CD8-positive, alpha-beta memory T cell (primary cell): ENCODE data around the gene GABRD. TPM values are rescaled to one million over a fixed set of nuclear protein-coding genes. Genes with fewer than 3 reads are reported as not detected.
"Not testable (repeated sequence)": the region's sequence is repeated elsewhere in the genome, so short reads cannot be mapped to it uniquely, and the experiment has no call there.

Experiments used
- CTCF ChIA-PET: fragments of 350-600 bp; sonication (Branson Sonifier 250); formaldehyde crosslinking; loops from one replicate; lab custom pipeline; 2021; ENCODE audit warnings: antibody characterized with exemption; lab: Charles Lee
- POLR2A ChIA-PET: fragments of 350-600 bp; sonication (Branson Sonifier 250); formaldehyde crosslinking; loops from one replicate; lab custom pipeline; 2021; ENCODE audit warnings: antibody characterized with exemption; lab: Charles Lee
- DNase-seq, 5 donors: peaks; one replicate each; pipeline versions ENCODE4 v3.0.0 to v3.0.0-alpha.2; 2020 to 2022; ENCODE audit warnings: mixed read lengths in 1 of 5
- H3K27ac ChIP-seq: one replicate; pipeline ENCODE4 v1.7.0; 2013; ENCODE audit warnings: low read depth, mild to moderate bottlenecking, low read length, moderate library complexity
- H3K27me3 ChIP-seq: 2 replicates; pipeline ENCODE4 v1.7.0; 2013; ENCODE audit warnings: low read length, mild to moderate bottlenecking; ENCODE audit not compliant: insufficient read depth, poor library complexity, severe bottlenecking
- H3K36me3 ChIP-seq: 2 replicates; pipeline ENCODE4 v1.7.0; 2013; ENCODE audit warnings: mild to moderate bottlenecking, low read length, moderate library complexity; ENCODE audit not compliant: insufficient read depth
- H3K4me1 ChIP-seq: 2 replicates; pipeline ENCODE4 v1.7.0; 2013; ENCODE audit warnings: mild to moderate bottlenecking, low read length, moderate library complexity; ENCODE audit not compliant: insufficient read depth
- H3K4me3 ChIP-seq: 2 replicates; pipeline ENCODE4 v1.7.0; 2013; ENCODE audit warnings: mild to moderate bottlenecking, low read length
- H3K9me3 ChIP-seq: 2 replicates; pipeline ENCODE4 v1.7.0; 2013; ENCODE audit warnings: mild to moderate bottlenecking, low read length
- H3K27ac Mint-ChIP-seq, 8 donors: one replicate each; pipeline ENCODE4 v1.8.0; 2020 to 2021; ENCODE audit warnings: mixed read lengths in 8 of 8, mild to moderate bottlenecking in 6 of 8, inconsistent platforms in 3 of 8, moderate library complexity in 3 of 8
- H3K27me3 Mint-ChIP-seq, 2 donors: one replicate each; pipeline ENCODE4 v1.8.0; 2020 to 2021; ENCODE audit warnings: mixed read lengths in 2 of 2, mild to moderate bottlenecking in 1 of 2, moderate library complexity in 1 of 2
- H3K36me3 Mint-ChIP-seq, 3 donors: one replicate each; pipeline ENCODE4 v1.8.0; 2020 to 2021; ENCODE audit warnings: mixed read lengths in 3 of 3, inconsistent platforms in 1 of 3, mild to moderate bottlenecking in 1 of 3
- H3K4me1 Mint-ChIP-seq, 3 donors: one replicate each; pipeline ENCODE4 v1.8.0; 2020 to 2021; ENCODE audit warnings: mixed read lengths in 3 of 3, inconsistent platforms in 1 of 3, mild to moderate bottlenecking in 1 of 3
- H3K4me3 Mint-ChIP-seq, 7 donors: one replicate each; pipeline ENCODE4 v1.8.0; 2020 to 2021; ENCODE audit warnings: mixed read lengths in 7 of 7, mild to moderate bottlenecking in 6 of 7, moderate library complexity in 4 of 7, inconsistent platforms in 2 of 7
- H3K9me3 Mint-ChIP-seq, 5 donors: one replicate each; pipeline ENCODE4 v1.8.0; 2020 to 2022; ENCODE audit warnings: mixed read lengths in 5 of 5, mild to moderate bottlenecking in 3 of 5, moderate library complexity in 2 of 5, inconsistent platforms in 1 of 5
- polyA plus RNA-seq: library from polyadenylated mRNA; unstranded; fragments of 300-500 nt; fragmentation: Illumina TruSeq; gene quantifications from one replicate; pipeline ENCODE4 v1.2.3, GENCODE V29; 2021
- total RNA-seq, 2 experiments: library from RNA; stranded (reverse); gene quantifications; one replicate each; pipeline ENCODE4 v1.2.3, GENCODE V29; 2021

The GABRD gene
- total and polyA plus RNA-seq, 3 experiments from 2014 or later, result not detected

DNA sequence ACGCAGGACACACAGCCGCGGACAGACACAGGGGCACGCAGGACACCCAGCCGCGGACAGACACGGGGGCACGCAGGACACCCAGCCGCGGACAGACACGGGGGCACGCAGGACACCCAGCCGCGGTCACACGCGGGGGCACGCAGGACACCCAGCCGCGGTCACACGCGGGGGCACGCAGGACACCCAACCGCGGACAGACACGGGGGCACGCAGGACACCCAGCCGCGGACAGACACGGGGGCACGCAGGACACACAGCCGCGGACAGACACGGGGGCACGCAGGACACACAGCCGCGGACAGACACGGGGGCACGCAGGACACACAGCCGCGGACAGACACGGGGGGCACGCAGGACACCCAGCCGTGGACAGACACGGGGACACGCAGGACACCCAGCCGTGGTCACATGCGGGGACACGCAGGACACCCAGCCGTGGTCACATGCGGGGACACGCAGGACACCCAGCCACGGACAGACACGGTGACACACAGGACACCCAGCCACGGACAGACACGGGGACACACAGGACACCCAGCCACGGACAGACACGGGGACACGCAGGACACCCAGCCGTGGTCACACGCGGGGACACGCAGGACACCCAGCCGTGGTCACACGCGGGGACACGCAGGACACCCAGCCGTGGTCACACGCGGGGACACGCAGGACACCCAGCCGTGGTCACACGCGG lies 37.4 kb upstream of the GABRD start:
- CTCF ChIA-PET, H3K9me3 Mint-ChIP-seq, H3K27me3 ChIP-seq, H3K4me1 ChIP-seq, POLR2A ChIA-PET, H3K9me3 ChIP-seq, H3K27ac Mint-ChIP-seq, H3K27ac ChIP-seq, DNase-seq, H3K4me3 ChIP-seq, H3K36me3 ChIP-seq, H3K4me3 Mint-ChIP-seq, H3K4me1 Mint-ChIP-seq, H3K36me3 Mint-ChIP-seq, H3K27me3 Mint-ChIP-seq: not testable (repeated sequence)

DNA sequence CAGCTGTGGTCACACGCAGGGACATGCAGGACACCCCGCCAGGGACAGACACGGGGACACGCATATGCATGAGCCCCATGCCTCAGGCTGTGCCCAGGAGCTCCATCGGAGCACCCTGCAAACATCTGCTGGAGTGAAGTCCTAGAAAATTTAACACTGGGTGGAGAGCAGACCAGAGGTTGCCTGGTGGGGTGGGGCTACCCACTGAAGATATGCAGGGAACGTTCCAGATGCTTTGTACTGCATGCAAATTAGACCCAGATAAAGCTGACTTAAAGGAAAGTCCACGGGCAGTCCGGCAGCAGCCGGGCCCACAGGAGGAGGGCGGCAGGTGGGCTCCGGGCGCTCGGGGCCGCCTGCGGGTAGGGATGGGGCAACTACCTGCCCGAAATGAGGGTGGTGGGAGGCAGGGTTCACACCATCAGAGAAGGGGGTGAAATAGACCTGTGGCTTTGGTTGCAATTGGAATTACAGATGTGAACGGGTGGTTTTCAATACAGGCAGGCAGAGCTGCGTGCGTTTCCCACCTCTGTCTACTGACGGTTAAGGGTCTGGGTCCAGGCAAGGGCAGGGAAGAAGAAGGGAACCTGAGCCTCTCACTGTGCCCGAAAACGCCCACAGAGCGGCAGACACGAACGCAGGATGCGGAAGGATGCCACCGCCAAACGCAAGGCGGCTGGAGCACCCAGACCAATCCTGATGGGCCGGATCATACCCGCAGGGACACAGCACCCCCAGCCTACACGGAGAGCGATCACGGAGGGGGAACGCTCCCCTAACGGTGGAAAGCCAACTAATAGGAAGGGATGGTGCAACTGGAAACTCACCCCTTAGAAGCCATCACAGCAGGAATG lies 36.5 kb upstream of the GABRD start:
- ChIA-PET CTCF (no interaction called here), POLR2A (no interaction called here)
- Histone ChIP-seq H3K36me3 (no peaks in the 10 kb centered on the region), H3K4me3 (no peak overlapping the region), H3K9me3 (no peaks in the 10 kb centered on the region), H3K27me3 (no peaks in the 10 kb centered on the region), H3K4me1 (no peaks in the 10 kb centered on the region), H3K27ac (no peak overlapping the region)
- Mint-ChIP-seq H3K4me3 (no peak overlapping the region), H3K4me1 (no peaks in the 10 kb centered on the region), H3K36me3 (no peaks in the 10 kb centered on the region), H3K27me3 (no peaks in the 10 kb centered on the region), H3K9me3 (no peaks in the 10 kb centered on the region), H3K27ac (no peak overlapping the region)
- DNase-seq, result no peak

GRCh38 chr1:1984560-1985070 lies 34.5 kb upstream of the GABRD start:
- H3K4me1 ChIP-seq, result no peaks in the 10 kb centered on the region
- H3K9me3 Mint-ChIP-seq, result no peaks in the 10 kb centered on the region
- peaks cover 3 to 13% of the 10 kb centered on the region in 2 donors for H3K27me3 Mint-ChIP-seq
- H3K27ac ChIP-seq, result no peak overlapping the region
- H3K4me3 Mint-ChIP-seq, result no peak overlapping the region
- no peak overlapping the region for H3K27ac Mint-ChIP-seq
- no peaks in the 10 kb centered on the region for H3K36me3 Mint-ChIP-seq
- H3K4me3 ChIP-seq, result no peak overlapping the region
- CTCF ChIA-PET, result no interaction called here
- no peak for DNase-seq
- H3K27me3 ChIP-seq, result no peaks in the 10 kb centered on the region
- H3K9me3 ChIP-seq, result no peaks in the 10 kb centered on the region
- H3K36me3 ChIP-seq, result no peaks in the 10 kb centered on the region
- no peaks in the 10 kb centered on the region for H3K4me1 Mint-ChIP-seq
- POLR2A ChIA-PET, result no interaction called here

DNA sequence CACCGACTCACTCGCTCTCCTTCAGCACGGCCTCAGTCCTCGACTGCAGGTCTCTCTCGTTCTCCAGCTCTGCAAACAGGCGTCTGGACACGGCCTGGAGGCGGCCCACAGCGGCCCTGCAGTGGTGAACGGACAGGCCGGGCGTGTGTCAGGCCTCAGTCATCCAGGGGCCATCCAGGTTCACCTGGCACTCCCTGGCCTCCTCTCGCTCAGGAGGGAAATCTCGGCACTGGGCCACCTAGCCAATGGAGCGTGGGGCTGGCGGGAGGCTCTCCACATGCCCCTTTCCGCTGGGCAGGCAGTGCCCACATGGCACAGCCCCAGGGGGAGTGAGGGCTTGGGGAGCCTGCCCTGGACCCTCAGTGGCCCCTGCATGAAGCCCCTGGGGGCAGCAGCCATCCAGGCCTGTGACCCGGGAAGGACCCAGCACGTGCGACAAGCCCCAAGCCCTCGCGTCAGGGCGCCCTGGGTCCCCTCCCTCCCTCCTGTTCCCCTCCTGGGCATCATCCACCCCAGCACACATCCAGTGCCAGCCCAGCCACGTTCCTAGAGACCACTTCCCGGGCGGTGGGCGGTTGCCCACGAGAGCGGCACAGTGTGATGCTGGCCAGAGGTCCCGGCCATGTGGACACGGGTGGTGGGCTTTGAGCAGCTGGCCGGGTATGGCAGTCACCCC lies 33.6 kb upstream of the GABRD start:
- ChIA-PET CTCF (no interaction called here), POLR2A (no interaction called here)
- H3K27ac ChIP-seq, result no peak overlapping the region
- Mint-ChIP-seq H3K27ac (no peak overlapping the region), H3K27me3 (peaks cover 8 to 20% of the 10 kb centered on the region in 2 donors), H3K36me3 (no peaks in the 10 kb centered on the region), H3K4me1 (no peaks in the 10 kb centered on the region), H3K4me3 (no peak overlapping the region), H3K9me3 (no peaks in the 10 kb centered on the region)
- no peaks in the 10 kb centered on the region for H3K9me3 ChIP-seq
- no peak for DNase-seq
- no peaks in the 10 kb centered on the region for H3K36me3 ChIP-seq
- no peak overlapping the region for H3K4me3 ChIP-seq
- H3K4me1 ChIP-seq, result no peaks in the 10 kb centered on the region
- no peaks in the 10 kb centered on the region for H3K27me3 ChIP-seq

GRCh38 chr1:1986451-1987141 lies 32.5 kb upstream of the GABRD start:
- Histone ChIP-seq H3K27me3 (no peaks in the 10 kb centered on the region), H3K27ac (no peak overlapping the region), H3K4me1 (no peaks in the 10 kb centered on the region), H3K4me3 (no peak overlapping the region), H3K36me3 (no peaks in the 10 kb centered on the region), H3K9me3 (no peaks in the 10 kb centered on the region)
- Mint-ChIP-seq H3K36me3 (no peaks in the 10 kb centered on the region), H3K4me3 (no peak overlapping the region), H3K9me3 (no peaks in the 10 kb centered on the region), H3K27me3 (peaks cover 12 to 25% of the 10 kb centered on the region in 2 donors), H3K27ac (no peak overlapping the region), H3K4me1 (no peaks in the 10 kb centered on the region)
- ChIA-PET CTCF (no interaction called here), POLR2A (no interaction called here)
- DNase-seq, result no peak

- ChIA-PET POLR2A (no interaction called here), CTCF (no interaction called here)
- H3K27ac ChIP-seq, result no peak overlapping the region
- peaks cover 12 to 25% of the 10 kb centered on the region in 2 donors for H3K27me3 Mint-ChIP-seq
- no peak for DNase-seq
- no peaks in the 10 kb centered on the region for H3K4me1 Mint-ChIP-seq
- no peak overlapping the region for H3K4me3 Mint-ChIP-seq
- no peaks in the 10 kb centered on the region for H3K9me3 ChIP-seq
- H3K4me3 ChIP-seq, result no peak overlapping the region
- no peaks in the 10 kb centered on the region for H3K36me3 Mint-ChIP-seq
- no peaks in the 10 kb centered on the region for H3K4me1 ChIP-seq
- no peak overlapping the region for H3K27ac Mint-ChIP-seq
- no peaks in the 10 kb centered on the region for H3K9me3 Mint-ChIP-seq
- H3K36me3 ChIP-seq, result no peaks in the 10 kb centered on the region
- no peaks in the 10 kb centered on the region for H3K27me3 ChIP-seq
Measured at GRCh38 chr1:1987142-1987510, 32.0 kb upstream of the GABRD start.

- Mint-ChIP-seq H3K27ac (no peak overlapping the region), H3K27me3 (peaks cover 12 to 25% of the 10 kb centered on the region in 2 donors), H3K4me1 (no peaks in the 10 kb centered on the region), H3K4me3 (no peak overlapping the region), H3K36me3 (no peaks in the 10 kb centered on the region), H3K9me3 (no peaks in the 10 kb centered on the region)
- ChIA-PET CTCF (no interaction called here), POLR2A (no interaction called here)
- Histone ChIP-seq H3K27ac (no peak overlapping the region), H3K4me1 (no peaks in the 10 kb centered on the region), H3K36me3 (no peaks in the 10 kb centered on the region), H3K9me3 (no peaks in the 10 kb centered on the region), H3K27me3 (no peaks in the 10 kb centered on the region), H3K4me3 (no peak overlapping the region)
- no peak for DNase-seq
Measured at GRCh38 chr1:1988061-1988945, 30.8 kb upstream of the GABRD start.
